Immature natural killer cell (primary cell): ENCODE results near the gene TMEM88. TPM values are rescaled to one million over a fixed set of nuclear protein-coding genes. Genes with fewer than 3 reads are reported as not detected.
A peak's percentile ranks its signal among the peaks of the same experiment; 100 is the strongest.

Experiments
- DNase-seq, 3 donors: peaks; one replicate each; pipeline ENCODE4 v3.0.0; 2022; ENCODE audit warnings: mixed read lengths in 1 of 3
- H3K27ac Mint-ChIP-seq, 6 donors: one replicate each; pipeline ENCODE4 v1.8.0; 2020; ENCODE audit warnings: mixed read lengths in 6 of 6, mild to moderate bottlenecking in 5 of 6, inconsistent platforms in 4 of 6, moderate library complexity in 3 of 6
- H3K27me3 Mint-ChIP-seq, 3 donors: one replicate each; pipeline ENCODE4 v1.8.0; 2020 to 2021; ENCODE audit warnings: low read depth in 3 of 3, mild to moderate bottlenecking in 3 of 3, mixed read lengths in 3 of 3, moderate library complexity in 3 of 3, inconsistent platforms in 1 of 3
- H3K36me3 Mint-ChIP-seq, 3 donors: one replicate each; pipeline ENCODE4 v1.8.0; 2020; ENCODE audit warnings: mixed read lengths in 3 of 3, inconsistent platforms in 2 of 3, mild to moderate bottlenecking in 2 of 3
- H3K4me1 Mint-ChIP-seq, 2 donors: one replicate each; pipeline ENCODE4 v1.8.0; 2020; ENCODE audit warnings: inconsistent platforms in 2 of 2, mild to moderate bottlenecking in 2 of 2, mixed read lengths in 2 of 2, moderate library complexity in 1 of 2
- H3K4me3 Mint-ChIP-seq, 5 donors: one replicate each; pipeline ENCODE4 v1.8.0; 2020; ENCODE audit warnings: mild to moderate bottlenecking in 5 of 5, mixed read lengths in 5 of 5, inconsistent platforms in 3 of 5, moderate library complexity in 3 of 5
- H3K9me3 Mint-ChIP-seq, 6 donors: one replicate each; pipeline ENCODE4 v1.8.0; 2020; ENCODE audit warnings: mild to moderate bottlenecking in 6 of 6, mixed read lengths in 6 of 6, inconsistent platforms in 4 of 6, moderate library complexity in 3 of 6
- polyA plus RNA-seq, 3 donors: library from polyadenylated mRNA; unstranded; fragments of 300-500 nt; fragmentation: Illumina TruSeq; gene quantifications; one replicate each; pipeline ENCODE4 v1.2.3, GENCODE V29; 2021

Gene TMEM88
- polyA plus RNA-seq, 3 donors from 2014 or later, result not detected

GRCh38 chr17:7882629-7883028 is 27.8 kb downstream of the TMEM88 start:
- peaks cover 5 to 17% (median 9%) of the 10 kb centered on the region in 3 donors for H3K27me3 Mint-ChIP-seq
- no peak for DNase-seq
- peaks cover 5 to 7% of the 10 kb centered on the region in 2 donors for H3K4me1 Mint-ChIP-seq
- no peak overlapping the region for H3K27ac Mint-ChIP-seq
- no peaks in the 10 kb centered on the region for H3K36me3 Mint-ChIP-seq
- peaks cover 0 to 2% (median 0%) of the 10 kb centered on the region in 6 donors for H3K9me3 Mint-ChIP-seq
- no peak overlapping the region for H3K4me3 Mint-ChIP-seq

- Mint-ChIP-seq H3K9me3 (peaks cover 0 to 2% (median 0%) of the 10 kb centered on the region in 6 donors), H3K27me3 (peaks cover 5 to 17% (median 9%) of the 10 kb centered on the region in 3 donors), H3K4me3 (peak overlapping the region; percentile 63 to 85 (median 82)), H3K36me3 (no peaks in the 10 kb centered on the region), H3K4me1 (peaks cover 5 to 7% of the 10 kb centered on the region in 2 donors), H3K27ac (peak overlapping the region; percentile 61 to 91 (median 82))
- peak; percentile 11 to 21 (median 17) for DNase-seq
These were observed 29.0 kb downstream of the TMEM88 start for GRCh38 chr17:7883781-7884386.

DNA sequence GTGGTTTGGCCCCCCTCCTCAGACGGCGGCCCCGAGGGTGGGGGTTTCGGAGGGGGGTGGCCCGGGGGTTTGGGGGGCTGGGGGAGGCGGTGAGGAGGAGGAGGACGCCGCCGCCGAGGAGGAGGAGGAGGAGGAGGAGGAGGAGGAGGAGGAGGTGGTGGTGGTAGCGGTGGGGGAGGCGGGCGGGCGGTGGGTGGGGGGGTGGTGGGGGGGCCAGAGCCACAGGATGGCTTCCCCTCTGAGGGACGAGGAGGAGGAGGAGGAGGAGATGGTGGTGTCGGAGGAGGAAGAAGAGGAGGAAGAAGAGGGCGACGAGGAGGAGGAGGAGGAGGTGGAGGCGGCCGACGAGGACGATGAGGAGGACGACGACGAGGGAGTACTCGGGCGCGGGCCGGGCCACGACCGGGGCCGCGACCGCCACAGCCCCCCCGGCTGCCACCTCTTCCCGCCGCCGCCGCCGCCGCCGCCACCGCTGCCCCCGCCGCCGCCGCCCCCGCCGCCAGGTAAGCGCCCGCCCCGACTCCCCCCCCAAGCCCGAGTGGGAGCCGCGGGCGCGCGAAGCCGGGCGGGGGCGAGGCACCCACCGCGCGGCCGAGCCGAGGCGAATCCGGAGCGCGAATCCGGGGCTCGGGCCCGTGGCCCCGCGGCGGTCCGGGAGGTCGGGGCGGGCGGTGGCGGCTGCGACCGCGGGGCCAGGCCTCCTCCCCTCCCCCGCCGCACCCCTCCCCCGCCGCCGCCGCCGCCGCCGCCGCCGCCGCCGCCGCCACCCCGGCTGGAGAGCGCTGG is 29.9 kb downstream of the TMEM88 start:
- H3K36me3 Mint-ChIP-seq, result no peaks in the 10 kb centered on the region
- peaks cover 5 to 19% (median 9%) of the 10 kb centered on the region in 3 donors for H3K27me3 Mint-ChIP-seq
- H3K4me1 Mint-ChIP-seq, result peaks cover 7 to 9% of the 10 kb centered on the region in 2 donors
- peak overlapping the region; percentile 36 to 88 (median 82) for H3K27ac Mint-ChIP-seq
- H3K9me3 Mint-ChIP-seq, result peaks cover 0 to 2% (median 0%) of the 10 kb centered on the region in 6 donors
- H3K4me3 Mint-ChIP-seq, result peak overlapping the region; percentile 77 to 82 (median 80)
- DNase-seq, result peak; percentile 48 to 55 (median 54)

DNA sequence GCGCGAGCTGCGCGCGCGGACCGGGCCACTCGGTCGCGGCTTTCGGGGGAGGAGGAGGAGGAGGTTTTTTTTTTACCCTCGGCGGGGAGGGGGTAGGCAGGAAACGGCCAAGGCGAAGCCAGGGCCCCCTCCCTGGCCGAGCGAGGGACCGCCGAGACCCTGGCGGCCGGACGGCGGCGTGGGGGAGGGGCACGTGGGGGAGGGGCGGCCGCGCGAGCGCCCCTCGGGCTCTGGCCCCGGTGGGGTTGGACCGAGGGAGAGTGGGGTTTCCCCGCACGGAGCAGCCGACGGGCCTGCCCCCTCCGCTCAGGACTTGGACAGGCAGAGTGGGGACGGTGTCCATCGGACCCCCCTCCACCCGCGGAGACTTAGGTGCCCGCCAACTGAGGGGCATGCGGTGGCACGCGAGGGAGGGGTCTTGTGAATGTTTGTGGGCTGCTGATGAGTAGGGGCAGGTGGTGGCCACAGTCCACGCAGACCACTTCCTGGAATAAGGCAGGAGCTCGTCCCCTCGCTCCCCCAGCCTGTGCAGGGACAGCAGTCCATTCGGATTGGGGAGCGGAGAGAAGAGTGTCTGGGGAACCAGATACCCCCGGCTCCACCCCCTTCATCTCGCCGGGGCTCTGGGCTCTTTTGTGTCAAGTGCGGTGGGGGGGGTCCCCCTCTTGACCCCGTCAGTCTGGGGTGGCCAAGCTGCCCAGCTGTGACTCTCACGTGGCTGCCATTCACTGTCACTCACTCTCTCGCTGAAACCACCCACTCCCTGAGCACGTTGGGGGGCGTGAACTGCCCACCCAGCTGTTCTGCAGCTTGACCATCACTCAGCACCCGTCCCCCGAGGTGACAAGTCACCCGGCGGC is 30.7 kb downstream of the TMEM88 start:
- peak; percentile 71 to 75 (median 73) for DNase-seq

GRCh38 chr17:7886227-7887037 is 31.6 kb downstream of the TMEM88 start:
- peak; percentile 49 to 52 (median 50) for DNase-seq
- peaks cover 7 to 12% of the 10 kb centered on the region in 2 donors for H3K4me1 Mint-ChIP-seq

More for the DNA sequence above, 30.7 kb downstream of the TMEM88 start:
- Mint-ChIP-seq H3K4me1 (peaks cover 7 to 12% of the 10 kb centered on the region in 2 donors), H3K27ac (no peak overlapping the region), H3K9me3 (peaks cover 0 to 2% (median 0%) of the 10 kb centered on the region in 6 donors), H3K27me3 (peaks cover 5 to 19% (median 9%) of the 10 kb centered on the region in 3 donors), H3K36me3 (peaks cover 0 to under 1% (median 0%) of the 10 kb centered on the region in 3 donors), H3K4me3 (peak overlapping the region in 4 of 5 donors; percentile 32 to 73 (median 50))

GRCh38 chr17:7887038-7887481 is 32.2 kb downstream of the TMEM88 start:
- Mint-ChIP-seq H3K27ac (no peak overlapping the region), H3K36me3 (peaks cover 0 to 11% (median 3%) of the 10 kb centered on the region in 3 donors), H3K27me3 (peaks cover 5 to 19% (median 9%) of the 10 kb centered on the region in 3 donors)

More at GRCh38 chr17:7886227-7887037, 31.6 kb downstream of the TMEM88 start:
- H3K36me3 Mint-ChIP-seq, result peaks cover 0 to 7% (median 0%) of the 10 kb centered on the region in 3 donors
- no peak overlapping the region for H3K27ac Mint-ChIP-seq
- H3K9me3 Mint-ChIP-seq, result peaks cover 0 to 2% (median 0%) of the 10 kb centered on the region in 6 donors
- H3K4me3 Mint-ChIP-seq, result no peak overlapping the region
- H3K27me3 Mint-ChIP-seq, result peaks cover 5 to 19% (median 9%) of the 10 kb centered on the region in 3 donors

GRCh38 chr17:7887482-7888183 is 32.8 kb downstream of the TMEM88 start:
- Mint-ChIP-seq H3K9me3 (peaks cover 0 to 2% (median 0%) of the 10 kb centered on the region in 6 donors), H3K36me3 (peaks cover 0 to 13% (median 4%) of the 10 kb centered on the region in 3 donors), H3K27ac (no peak overlapping the region), H3K27me3 (peaks cover 5 to 19% (median 9%) of the 10 kb centered on the region in 3 donors), H3K4me3 (no peak overlapping the region), H3K4me1 (peaks cover 7 to 12% of the 10 kb centered on the region in 2 donors)
- DNase-seq, result peak; percentile 82 to 89 (median 86)

More at GRCh38 chr17:7887038-7887481, 32.2 kb downstream of the TMEM88 start:
- Mint-ChIP-seq H3K4me1 (peaks cover 7 to 12% of the 10 kb centered on the region in 2 donors), H3K9me3 (peaks cover 0 to 2% (median 0%) of the 10 kb centered on the region in 6 donors), H3K4me3 (no peak overlapping the region)
- DNase-seq, result no peak

GRCh38 chr17:7888184-7888920 is 33.5 kb downstream of the TMEM88 start, which contains the start of gene CHD3:
Gene CHD3, plus strand, starts transcription at chr17:7888789. Its CDS starts 212 bp downstream, at chr17:7889001.
- peaks cover 0 to 2% (median 0%) of the 10 kb centered on the region in 6 donors for H3K9me3 Mint-ChIP-seq
- peaks cover 7 to 12% of the 10 kb centered on the region in 2 donors for H3K4me1 Mint-ChIP-seq
- no peak within 1 kb of the TSS for H3K4me3 Mint-ChIP-seq
- DNase-seq, result no peak
- H3K36me3 Mint-ChIP-seq, result peaks cover 0 to 13% (median 4%) of the 10 kb centered on the region in 3 donors
- H3K27ac Mint-ChIP-seq, result peak within 1 kb of the TSS in 4 of 6 donors; percentile 21 to 78 (median 32)
- H3K27me3 Mint-ChIP-seq, result peaks cover 5 to 19% (median 9%) of the 10 kb centered on the region in 3 donors

- Mint-ChIP-seq H3K9me3 (peaks cover 0 to 2% (median 0%) of the 10 kb centered on the region in 6 donors), H3K27me3 (peaks cover 2 to 15% (median 4%) of the 10 kb centered on the region in 3 donors), H3K4me3 (no peak overlapping the region), H3K4me1 (peaks cover 0 to 7% of the 10 kb centered on the region in 2 donors), H3K27ac (peak overlapping the region in 4 of 6 donors; percentile 21 to 78 (median 32)), H3K36me3 (peaks cover under 1 to 22% (median 4%) of the 10 kb centered on the region in 3 donors)
- DNase-seq, result no peak
These were observed 34.5 kb downstream of the TMEM88 start for GRCh38 chr17:7889166-7889955.

- DNase-seq, result no peak
- Mint-ChIP-seq H3K4me1 (peaks cover 6 to 11% of the 10 kb centered on the region in 2 donors), H3K9me3 (no peaks in the 10 kb centered on the region), H3K4me3 (no peak overlapping the region), H3K36me3 (peaks cover 26 to 51% (median 27%) of the 10 kb centered on the region in 3 donors), H3K27ac (no peak overlapping the region), H3K27me3 (peaks cover 0 to 2% (median 0%) of the 10 kb centered on the region in 3 donors)
These were observed 38.5 kb downstream of the TMEM88 start for GRCh38 chr17:7893187-7893880.
